Measurements from ENCODE around the gene PLA2R1.

Gene PLA2R1

DNA sequence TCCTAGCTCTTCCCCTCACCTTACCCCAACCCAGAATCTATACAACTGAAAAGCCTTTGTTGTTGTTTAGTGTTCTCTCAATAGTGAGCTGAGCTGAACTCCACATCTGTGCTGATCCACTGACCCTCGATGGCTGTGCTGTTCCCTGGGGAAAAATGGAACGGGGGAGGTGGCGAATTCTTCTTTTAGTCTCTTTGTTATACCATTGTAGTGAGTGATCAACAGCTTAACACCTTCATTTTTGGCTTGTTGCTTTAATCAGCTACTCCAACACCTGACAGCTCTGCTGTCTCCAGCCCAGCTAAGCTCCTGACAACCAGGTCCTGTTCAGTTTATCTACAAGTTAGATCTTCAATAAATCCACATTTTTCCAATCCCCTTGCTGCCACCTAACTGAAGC lies 25.7 kb downstream of the PLA2R1 start:
- no peak for TF ChIP-seq JUND (IDR thresholded peaks at IDR 0.05; ENCODE audit: low read depth)
- in situ Hi-C loops (cut with HindIII; ENCODE audit: low pct_unique_long_range_greater_than_20kb, low sequenced_read_pairs), result no loop called here
- DNase-seq (ENCODE audit: low read depth in 1 of 2, low spot score in 1 of 2), result no peak

- TF ChIP-seq JUND (IDR thresholded peaks at IDR 0.05; ENCODE audit: low read depth), result no peak
- in situ Hi-C loops (cut with HindIII; ENCODE audit: low pct_unique_long_range_greater_than_20kb, low sequenced_read_pairs), result no loop called here
- DNase-seq (ENCODE audit: low read depth in 1 of 2, low spot score in 1 of 2), result no peak
Observed at GRCh38 chr2:160035125-160035524, 27.3 kb downstream of the PLA2R1 start.

GRCh38 chr2:160034396-160034795 lies 28.0 kb downstream of the PLA2R1 start:
- in situ Hi-C loops (cut with HindIII; ENCODE audit: low pct_unique_long_range_greater_than_20kb, low sequenced_read_pairs), result no loop called here
- no peak for DNase-seq (ENCODE audit: low read depth in 1 of 2, low spot score in 1 of 2)
- TF ChIP-seq JUND (IDR thresholded peaks at IDR 0.05; ENCODE audit: low read depth), result no peak

GRCh38 chr2:160033732-160034392 lies 28.6 kb downstream of the PLA2R1 start:
- DNase-seq (ENCODE audit: low read depth in 1 of 2, low spot score in 1 of 2), result no peak
- no peak for TF ChIP-seq JUND (IDR thresholded peaks at IDR 0.05; ENCODE audit: low read depth)
- in situ Hi-C loops (cut with HindIII; ENCODE audit: low pct_unique_long_range_greater_than_20kb, low sequenced_read_pairs), result no loop called here

DNA sequence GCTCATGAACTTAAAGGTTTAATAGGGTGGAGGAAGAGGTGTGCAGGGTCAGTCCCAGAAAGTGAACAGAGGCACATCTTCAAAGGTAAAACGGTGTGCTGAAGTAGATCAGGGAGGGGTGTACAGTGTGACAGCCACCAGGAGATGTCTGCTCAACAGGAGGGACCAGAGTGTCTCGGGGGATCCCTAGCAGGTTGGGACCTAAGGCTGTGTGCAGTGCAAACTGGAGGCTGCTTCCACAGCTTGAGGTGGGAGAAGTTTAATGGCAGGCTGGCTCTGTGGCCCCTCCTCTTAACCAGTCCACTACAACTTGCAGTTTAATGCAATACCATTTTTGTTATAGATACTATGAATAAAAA lies 33.2 kb downstream of the PLA2R1 start:
- in situ Hi-C loops (cut with HindIII; ENCODE audit: low pct_unique_long_range_greater_than_20kb, low sequenced_read_pairs), result no loop called here
- no peak for DNase-seq (ENCODE audit: low read depth in 1 of 2, low spot score in 1 of 2)
- TF ChIP-seq JUND (IDR thresholded peaks at IDR 0.05; ENCODE audit: low read depth), result no peak

- TF ChIP-seq JUND (IDR thresholded peaks at IDR 0.05; ENCODE audit: low read depth), result no peak
- in situ Hi-C loops (cut with HindIII; ENCODE audit: low pct_unique_long_range_greater_than_20kb, low sequenced_read_pairs), result no loop called here
- no peak for DNase-seq (ENCODE audit: low read depth in 1 of 2, low spot score in 1 of 2)
Observed at GRCh38 chr2:160028431-160029269, 33.8 kb downstream of the PLA2R1 start.

GRCh38 chr2:160022162-160022561 lies 40.3 kb downstream of the PLA2R1 start:
- no peak for TF ChIP-seq JUND (IDR thresholded peaks at IDR 0.05; ENCODE audit: low read depth)
- in situ Hi-C loops (cut with HindIII; ENCODE audit: low pct_unique_long_range_greater_than_20kb, low sequenced_read_pairs), result no loop called here
- no peak for DNase-seq (ENCODE audit: low read depth in 1 of 2, low spot score in 1 of 2)

DNA sequence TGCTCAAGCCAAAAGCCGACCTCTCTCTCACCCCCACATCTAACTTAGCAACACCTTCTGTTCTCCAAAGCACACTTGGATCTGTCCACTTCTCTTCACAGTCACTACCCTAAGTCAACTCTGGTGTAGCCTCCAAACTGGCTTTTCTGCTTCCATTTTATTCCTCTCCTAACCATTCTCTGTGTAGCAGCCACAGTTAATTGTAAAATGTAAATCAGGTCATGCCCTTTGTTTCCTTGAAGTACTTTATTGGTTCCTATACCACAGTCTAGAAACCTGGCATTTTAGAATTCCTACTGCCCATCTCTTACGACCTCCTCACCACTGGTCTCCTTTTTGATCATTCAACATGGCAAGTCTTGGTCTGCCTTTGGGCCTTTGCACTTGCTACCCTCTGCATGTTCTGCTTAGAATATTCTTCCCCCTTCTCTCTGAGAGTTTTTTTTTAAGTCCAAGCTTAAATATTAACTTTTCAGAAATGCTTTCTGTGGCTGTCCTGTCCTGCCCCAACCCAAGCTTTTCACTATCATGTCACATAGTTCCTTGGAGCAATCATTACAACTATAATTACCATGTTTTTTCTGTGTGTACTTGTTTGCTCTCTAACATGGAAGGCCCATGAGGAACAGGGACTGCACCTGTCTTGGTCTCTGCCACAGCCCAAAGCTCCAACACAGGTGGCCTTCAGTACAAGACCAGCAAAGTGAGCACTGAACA lies 42.9 kb downstream of the PLA2R1 start:
- in situ Hi-C loops (cut with HindIII; ENCODE audit: low pct_unique_long_range_greater_than_20kb, low sequenced_read_pairs), result no loop called here
- no peak for TF ChIP-seq JUND (IDR thresholded peaks at IDR 0.05; ENCODE audit: low read depth)
- no peak for DNase-seq (ENCODE audit: low read depth in 1 of 2, low spot score in 1 of 2)

GRCh38 chr2:160015746-160016145 lies 46.7 kb downstream of the PLA2R1 start:
- TF ChIP-seq JUND (IDR thresholded peaks at IDR 0.05; ENCODE audit: low read depth), result no peak
- no peak for DNase-seq (ENCODE audit: low read depth in 1 of 2, low spot score in 1 of 2)
- in situ Hi-C loops (cut with HindIII; ENCODE audit: low pct_unique_long_range_greater_than_20kb, low sequenced_read_pairs), result no loop called here

GRCh38 chr2:160014227-160014626 lies 48.2 kb downstream of the PLA2R1 start:
- no peak for DNase-seq (ENCODE audit: low read depth in 1 of 2, low spot score in 1 of 2)
- no peak for TF ChIP-seq JUND (IDR thresholded peaks at IDR 0.05; ENCODE audit: low read depth)
- in situ Hi-C loops (cut with HindIII; ENCODE audit: low pct_unique_long_range_greater_than_20kb, low sequenced_read_pairs), result no loop called here

GRCh38 chr2:160010361-160011145 lies 51.9 kb downstream of the PLA2R1 start:
- no peak for TF ChIP-seq JUND (IDR thresholded peaks at IDR 0.05; ENCODE audit: low read depth)
- no peak for DNase-seq (ENCODE audit: low read depth in 1 of 2, low spot score in 1 of 2)
- in situ Hi-C loops (cut with HindIII; ENCODE audit: low pct_unique_long_range_greater_than_20kb, low sequenced_read_pairs), result no loop called here

GRCh38 chr2:160007111-160007510 lies 55.3 kb downstream of the PLA2R1 start:
- in situ Hi-C loops (cut with HindIII; ENCODE audit: low pct_unique_long_range_greater_than_20kb, low sequenced_read_pairs), result no loop called here

More at GRCh38 chr2:160007111-160007510, 55.3 kb downstream of the PLA2R1 start:
- DNase-seq (ENCODE audit: low read depth in 1 of 2, low spot score in 1 of 2), result no peak
- no peak for TF ChIP-seq JUND (IDR thresholded peaks at IDR 0.05; ENCODE audit: low read depth)

Data from T47D (cell line).